Neural progenitor cell (in vitro differentiated cells): ENCODE data around the gene CEP131.

Source experiments
- EZH2 ChIP-seq: fragments of 200-600 bp; sonication (generic); IDR thresholded peaks from 2 replicates; pipeline ENCODE4 v1.6.1; 2017; ENCODE audit warnings: antibody characterized with exemption, mild to moderate bottlenecking, moderate library complexity
- EZH2phosphoT487 ChIP-seq: fragments of 200-600 bp; sonication (generic); IDR thresholded peaks from 2 replicates; pipeline ENCODE4 v1.6.1; 2017; ENCODE audit warnings: antibody characterized with exemption

GRCh38 chr17:81246343-81246670, 23.5 kb upstream of the CEP131 start:
- TF ChIP-seq EZH2 (no peak), EZH2phosphoT487 (no peak)
